ENCODE data around the gene CREG2. TPM values are rescaled to one million over a fixed set of nuclear protein-coding genes. Genes with fewer than 3 reads are reported as not detected.
"Not testable (repeated sequence)": the region's sequence is repeated elsewhere in the genome, so short reads cannot be mapped to it uniquely, and the experiment has no call there.

The CREG2 gene
- polyA plus RNA-seq, 5 donors = 0.32 to 0.81 (median 0.46) TPM

- no peak for DNase-seq
Measured at GRCh38 chr2:101374821-101375561, 12.3 kb downstream of the CREG2 start.

- no peak for DNase-seq
Measured at GRCh38 chr2:101372792-101373191, 14.5 kb downstream of the CREG2 start.

- DNase-seq = no peak
Measured at GRCh38 chr2:101371636-101372035, 15.7 kb downstream of the CREG2 start.

GRCh38 chr2:101369100-101369499 is 18.2 kb downstream of the CREG2 start:
- DNase-seq = no peak

GRCh38 chr2:101368376-101368775 is 18.9 kb downstream of the CREG2 start:
- no peak for DNase-seq

DNA sequence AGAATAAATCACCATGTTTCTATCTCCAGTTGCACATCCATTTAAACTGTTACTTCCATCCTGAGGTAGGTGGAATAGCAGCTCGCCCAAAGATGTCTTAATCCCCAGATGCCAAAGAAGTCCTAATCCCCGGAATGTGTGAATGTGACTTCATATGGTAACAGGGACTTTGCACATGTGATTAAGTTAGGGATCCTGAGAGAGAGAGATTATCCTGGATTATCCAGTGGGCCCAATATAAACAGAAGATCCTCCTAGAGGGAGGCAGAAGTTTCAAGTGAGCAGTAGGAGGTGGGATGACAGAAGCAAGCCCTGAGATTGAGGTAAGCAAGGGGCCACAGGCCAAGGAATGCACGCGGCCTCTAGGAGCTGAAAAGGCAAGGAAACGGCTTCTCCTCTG is 19.8 kb downstream of the CREG2 start:
- DNase-seq = no peak

DNA sequence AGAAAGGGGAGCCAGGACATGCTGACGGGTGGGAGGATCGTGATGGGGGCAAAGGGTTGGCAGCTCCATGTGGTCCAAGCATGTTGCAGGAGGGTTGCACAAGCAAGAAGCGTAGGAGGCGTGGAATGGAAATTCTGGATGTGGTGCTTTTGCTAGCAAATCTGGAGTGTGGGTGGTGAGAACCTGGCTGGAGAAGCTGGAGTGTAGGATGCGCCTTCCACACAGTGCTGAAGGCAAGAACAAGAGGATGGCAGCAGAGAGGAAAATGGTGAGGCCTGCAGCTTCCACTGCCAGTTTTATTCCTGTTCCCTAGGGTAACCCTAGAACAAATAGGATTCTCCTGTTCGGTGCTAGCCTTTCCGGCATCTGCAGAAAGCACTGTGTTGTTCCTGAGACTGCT is 22.4 kb downstream of the CREG2 start:
- DNase-seq = no peak

- no peak for DNase-seq
Measured at GRCh38 chr2:101362777-101363176, 24.5 kb downstream of the CREG2 start.

DNA sequence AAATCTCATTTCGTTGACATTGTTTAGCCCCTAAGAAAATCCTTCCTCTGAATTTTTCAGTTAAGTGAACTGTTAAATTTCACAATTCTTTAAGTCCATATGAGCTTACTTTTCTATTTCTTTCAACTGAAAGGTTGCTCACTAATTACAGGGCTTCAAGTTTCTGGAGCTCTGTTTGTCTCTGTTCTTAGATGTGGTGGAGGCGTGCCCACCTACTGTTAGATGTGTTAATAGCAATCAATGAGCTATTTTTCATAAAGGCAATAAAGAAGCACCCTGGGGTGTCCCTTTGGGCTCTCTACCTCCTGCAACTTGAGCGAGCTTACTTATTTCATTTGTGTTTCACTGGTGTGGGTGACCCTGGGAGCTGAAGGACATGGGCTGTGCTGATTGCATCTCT is 25.0 kb downstream of the CREG2 start:
- DNase-seq = no peak

DNA sequence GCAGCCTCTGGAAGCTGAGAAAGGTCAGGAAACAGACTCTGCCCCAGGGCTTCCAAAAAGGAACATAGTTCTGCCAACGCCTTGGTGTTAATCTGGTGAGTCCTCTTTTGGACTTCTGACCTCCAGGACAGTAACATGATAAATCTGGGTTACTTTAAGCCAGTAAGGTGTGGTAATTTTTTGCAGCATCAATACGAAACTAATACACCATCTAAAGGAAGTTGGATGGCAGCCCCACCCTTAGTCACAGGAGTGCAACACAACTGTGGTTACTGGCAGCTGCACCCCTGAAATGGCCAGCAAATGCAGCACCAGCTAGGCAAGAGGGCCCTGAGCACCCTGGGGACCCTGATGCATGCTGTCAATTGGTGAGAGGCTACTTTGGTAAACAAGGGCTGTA is 25.8 kb downstream of the CREG2 start:
- DNase-seq = no peak

- no peak for DNase-seq
Measured at GRCh38 chr2:101361121-101361520, 26.2 kb downstream of the CREG2 start.

- DNase-seq = no peak
Measured at GRCh38 chr2:101360232-101360631, 27.1 kb downstream of the CREG2 start.

DNA sequence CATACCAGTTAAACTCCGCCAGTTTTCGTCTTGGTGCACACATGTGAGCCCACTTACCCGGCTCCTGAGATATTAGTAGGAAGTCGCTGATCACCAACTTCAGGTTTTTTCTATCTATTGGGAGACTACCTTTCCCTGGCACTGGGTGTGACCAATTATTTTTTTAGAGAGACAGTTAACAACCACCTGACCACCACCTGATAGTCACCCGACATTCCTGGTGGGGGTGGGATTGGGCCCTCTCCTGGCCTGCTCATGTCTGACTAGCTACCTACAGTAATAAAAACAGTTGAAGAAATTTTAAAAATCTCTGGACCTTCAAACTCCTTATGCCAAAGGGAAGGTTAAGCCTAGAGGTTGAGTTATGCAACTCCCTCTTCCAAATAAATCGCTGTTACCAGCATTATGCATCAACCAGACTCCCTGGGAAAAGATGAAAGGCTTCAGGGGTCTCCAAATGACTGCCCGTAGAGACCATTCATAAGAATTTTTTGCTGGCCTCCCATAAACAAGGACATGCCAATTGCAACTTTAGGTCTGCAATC is 27.8 kb downstream of the CREG2 start:
- DNase-seq = no peak

DNA sequence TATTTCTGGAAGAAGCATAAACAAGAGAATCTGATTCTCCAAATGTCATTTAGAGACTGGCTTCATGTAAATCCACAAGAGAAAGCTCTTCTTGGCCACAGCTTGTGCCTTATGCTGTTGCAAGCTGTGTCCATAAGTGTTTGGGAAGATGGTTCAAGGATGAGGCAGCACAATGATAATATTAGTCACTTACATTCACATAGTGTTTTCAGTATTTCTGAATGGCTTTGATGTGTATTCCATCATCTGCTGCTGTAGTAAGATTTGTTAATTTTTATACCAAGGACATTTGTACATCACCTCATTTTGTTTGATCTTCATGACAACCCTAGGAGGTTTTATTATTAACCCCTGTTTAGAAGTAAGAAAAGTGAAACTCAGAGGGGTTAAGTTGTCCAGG is 29.9 kb downstream of the CREG2 start:
- no peak for DNase-seq

DNA sequence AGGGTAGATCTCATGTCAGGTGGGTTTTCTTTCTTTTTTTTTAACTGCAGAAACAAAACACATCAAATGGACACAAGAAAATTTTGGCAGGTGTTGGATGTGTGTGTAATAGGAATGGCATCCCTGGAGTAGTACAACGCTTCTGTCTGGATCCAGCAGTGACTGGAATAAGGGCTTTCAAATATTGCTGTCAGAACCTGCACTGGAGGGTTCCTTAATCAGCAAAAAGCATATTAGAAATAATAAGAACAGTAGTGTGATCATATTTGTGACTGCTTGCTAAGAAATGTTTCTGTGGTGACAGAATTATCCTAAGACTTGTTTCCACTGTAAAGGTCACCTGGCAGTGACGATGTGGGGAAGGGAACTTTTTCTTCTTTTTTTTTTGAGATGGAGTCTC is 30.8 kb downstream of the CREG2 start:
- no peak for DNase-seq

GRCh38 chr2:101356055-101356454 is 31.2 kb downstream of the CREG2 start:
- DNase-seq = no peak

DNA sequence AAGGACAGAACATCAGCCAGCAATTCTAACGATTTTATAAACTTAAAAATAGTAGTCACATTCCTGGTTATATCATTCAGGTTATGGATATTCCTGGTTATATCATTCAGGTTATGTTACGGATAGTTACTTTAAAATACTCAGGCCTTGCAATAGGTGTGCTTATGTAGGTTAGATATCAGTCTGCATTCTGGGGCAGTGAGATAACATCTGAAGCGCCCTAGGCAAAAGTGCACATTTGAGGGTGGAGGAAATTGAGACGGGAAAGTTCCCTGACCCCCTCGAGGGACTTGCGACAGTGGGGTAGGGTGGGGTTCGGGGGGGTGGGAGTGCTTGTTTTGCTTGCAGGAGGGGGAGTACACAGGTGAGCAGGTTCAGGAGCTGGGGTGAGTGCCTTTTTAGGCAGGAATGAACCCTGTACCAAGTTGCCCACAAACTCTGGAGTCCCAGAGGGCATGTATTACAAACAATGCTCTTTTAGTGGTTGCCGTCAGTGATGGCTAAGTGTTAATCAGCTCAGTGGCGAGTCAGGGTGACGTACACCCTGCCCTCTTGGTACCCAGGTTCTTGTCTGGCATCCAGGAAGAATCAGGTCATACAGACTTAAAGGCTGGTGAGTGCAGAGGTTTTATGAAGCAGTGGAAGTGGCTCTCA is 31.8 kb downstream of the CREG2 start:
- DNase-seq = no peak

- no peak for DNase-seq
Measured at GRCh38 chr2:101354420-101355311, 32.6 kb downstream of the CREG2 start.

GRCh38 chr2:101352631-101353030 is 34.7 kb downstream of the CREG2 start:
- not testable (repeated sequence) for DNase-seq

- DNase-seq = no peak
Measured at GRCh38 chr2:101351207-101351606, 36.1 kb downstream of the CREG2 start.

GRCh38 chr2:101349893-101350662 is 37.2 kb downstream of the CREG2 start:
- DNase-seq = no peak

DNA sequence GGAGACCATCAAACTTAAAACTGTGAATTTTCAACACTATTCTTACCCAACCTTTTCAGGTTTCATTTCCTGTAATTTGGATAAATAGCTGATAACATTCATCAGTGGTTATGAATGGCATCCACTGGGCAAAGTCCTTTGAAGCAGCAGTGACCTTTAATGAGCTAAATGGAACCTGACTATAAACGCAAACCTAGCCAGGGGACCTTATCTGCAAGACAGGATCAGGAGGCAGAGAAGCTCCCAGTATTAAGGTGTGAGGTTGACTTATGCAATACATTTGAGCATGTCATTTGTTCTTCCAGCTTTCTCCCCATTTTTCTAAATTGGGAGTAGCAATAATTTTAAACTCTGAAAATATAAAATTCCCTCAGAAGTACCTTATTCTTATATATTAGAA is 38.4 kb downstream of the CREG2 start:
- DNase-seq = no peak
